ENCODE data around the gene DACT3.

DNA sequence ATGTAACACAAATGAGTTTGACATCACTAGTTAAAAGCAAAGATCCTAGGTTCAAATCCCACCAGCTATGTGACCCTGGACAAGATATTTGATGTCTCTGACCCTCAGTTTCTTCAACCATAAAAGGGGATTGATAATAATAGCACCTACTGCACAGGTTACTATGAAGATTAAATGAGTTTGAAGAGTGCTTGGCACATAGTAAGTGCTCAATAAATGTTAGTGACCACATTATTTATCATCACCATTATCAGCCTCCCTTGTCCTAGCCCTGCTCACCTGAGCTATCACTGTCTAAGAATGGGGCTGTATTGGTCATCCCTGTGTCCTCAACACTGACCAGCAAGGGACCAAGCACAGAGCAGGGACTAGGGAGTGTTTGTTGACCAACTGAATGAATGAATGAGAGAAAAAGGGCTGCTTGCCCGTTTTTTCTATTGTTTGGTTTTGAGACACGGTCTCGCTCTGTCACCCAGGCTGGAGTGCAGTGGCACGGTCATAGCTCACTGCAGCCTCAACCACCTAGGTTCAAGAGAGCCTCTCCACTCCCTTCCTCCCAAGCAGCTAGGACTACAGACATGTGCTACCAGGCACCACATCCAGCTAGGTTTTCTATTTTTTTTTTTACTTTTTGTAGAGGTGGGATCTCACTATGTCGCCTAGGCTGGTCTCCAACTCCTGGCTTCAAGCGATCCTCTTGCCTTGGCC is 26.6 kb upstream of the DACT3 start:
- no peak for TF ChIP-seq POLR2AphosphoS5 (IDR thresholded peaks at IDR 0.05; ENCODE audit: insufficient read depth in 1 of 2, low read depth in 1 of 2)
- TF ChIP-seq, protein P1, sequence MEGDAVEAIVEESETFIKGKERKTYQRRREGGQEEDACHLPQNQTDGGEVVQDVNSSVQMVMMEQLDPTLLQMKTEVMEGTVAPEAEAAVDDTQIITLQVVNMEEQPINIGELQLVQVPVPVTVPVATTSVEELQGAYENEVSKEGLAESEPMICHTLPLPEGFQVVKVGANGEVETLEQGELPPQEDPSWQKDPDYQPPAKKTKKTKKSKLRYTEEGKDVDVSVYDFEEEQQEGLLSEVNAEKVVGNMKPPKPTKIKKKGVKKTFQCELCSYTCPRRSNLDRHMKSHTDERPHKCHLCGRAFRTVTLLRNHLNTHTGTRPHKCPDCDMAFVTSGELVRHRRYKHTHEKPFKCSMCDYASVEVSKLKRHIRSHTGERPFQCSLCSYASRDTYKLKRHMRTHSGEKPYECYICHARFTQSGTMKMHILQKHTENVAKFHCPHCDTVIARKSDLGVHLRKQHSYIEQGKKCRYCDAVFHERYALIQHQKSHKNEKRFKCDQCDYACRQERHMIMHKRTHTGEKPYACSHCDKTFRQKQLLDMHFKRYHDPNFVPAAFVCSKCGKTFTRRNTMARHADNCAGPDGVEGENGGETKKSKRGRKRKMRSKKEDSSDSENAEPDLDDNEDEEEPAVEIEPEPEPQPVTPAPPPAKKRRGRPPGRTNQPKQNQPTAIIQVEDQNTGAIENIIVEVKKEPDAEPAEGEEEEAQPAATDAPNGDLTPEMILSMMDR (IDR thresholded peaks at IDR 0.05): no peak
- TF ChIP-seq POLR2A (IDR thresholded peaks at IDR 0.05): no peak
